Measurements from ENCODE around the gene TLE7. TPM values are rescaled to one million over a fixed set of nuclear protein-coding genes. Genes with fewer than 3 reads are reported as not detected.
A peak's percentile ranks its signal among the peaks of the same experiment; 100 is the strongest.

The TLE7 gene
- total and polyA plus RNA-seq, 2 of the 4 experiments (the other 2 are of a cell fraction) = not detected

DNA sequence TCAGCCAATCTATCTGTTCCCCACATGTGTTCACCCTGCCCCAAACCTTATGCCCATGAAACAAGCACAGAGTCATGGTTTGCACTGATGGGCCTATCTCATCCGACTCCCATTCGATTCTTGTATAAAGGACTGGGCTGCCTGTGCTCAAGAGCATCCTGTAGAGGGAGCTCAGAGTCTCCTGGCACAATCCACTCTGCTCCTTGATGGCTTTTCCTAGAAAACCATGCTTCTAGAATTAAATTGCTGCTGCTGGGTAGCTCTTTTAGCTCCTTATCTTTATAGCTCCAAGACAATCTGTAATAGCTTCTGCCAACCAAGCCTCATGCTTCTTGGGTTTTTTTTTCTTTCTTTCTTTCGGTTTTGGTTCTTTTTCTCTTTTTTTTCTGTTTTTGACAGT is 37.6 kb upstream of the TLE7 start:
- Histone ChIP-seq H3K27me3 (ENCODE audit: control insufficient read depth, insufficient read depth, low read length) (no peaks in the 10 kb centered on the region), H4K91ac (ENCODE audit: insufficient read depth, low read depth, low read length) (no peak overlapping the region)
- no peak for TF ChIP-seq MAFK (IDR thresholded peaks at IDR 0.05; ENCODE audit: low read depth, low read length)
- TF ChIP-seq NFE2L2 (IDR thresholded peaks at IDR 0.05; ENCODE audit: low read depth, low read length) = no peak
- TF ChIP-seq POLR2A (IDR thresholded peaks at IDR 0.05; ENCODE audit: low read depth, low read length) = no peak
- no peak for TF ChIP-seq CEBPB (IDR thresholded peaks at IDR 0.05; ENCODE audit: low read depth, low read length)
- peak; percentile 27; the same call in 1 of the 2 replicates for TF ChIP-seq RAD21 (IDR thresholded peaks at IDR 0.05; ENCODE audit: low read length)
- TF ChIP-seq, protein P1, sequence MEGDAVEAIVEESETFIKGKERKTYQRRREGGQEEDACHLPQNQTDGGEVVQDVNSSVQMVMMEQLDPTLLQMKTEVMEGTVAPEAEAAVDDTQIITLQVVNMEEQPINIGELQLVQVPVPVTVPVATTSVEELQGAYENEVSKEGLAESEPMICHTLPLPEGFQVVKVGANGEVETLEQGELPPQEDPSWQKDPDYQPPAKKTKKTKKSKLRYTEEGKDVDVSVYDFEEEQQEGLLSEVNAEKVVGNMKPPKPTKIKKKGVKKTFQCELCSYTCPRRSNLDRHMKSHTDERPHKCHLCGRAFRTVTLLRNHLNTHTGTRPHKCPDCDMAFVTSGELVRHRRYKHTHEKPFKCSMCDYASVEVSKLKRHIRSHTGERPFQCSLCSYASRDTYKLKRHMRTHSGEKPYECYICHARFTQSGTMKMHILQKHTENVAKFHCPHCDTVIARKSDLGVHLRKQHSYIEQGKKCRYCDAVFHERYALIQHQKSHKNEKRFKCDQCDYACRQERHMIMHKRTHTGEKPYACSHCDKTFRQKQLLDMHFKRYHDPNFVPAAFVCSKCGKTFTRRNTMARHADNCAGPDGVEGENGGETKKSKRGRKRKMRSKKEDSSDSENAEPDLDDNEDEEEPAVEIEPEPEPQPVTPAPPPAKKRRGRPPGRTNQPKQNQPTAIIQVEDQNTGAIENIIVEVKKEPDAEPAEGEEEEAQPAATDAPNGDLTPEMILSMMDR (conservative IDR thresholded peaks at IDR 0.05; ENCODE audit: low read depth, low read length) = peak; percentile 39
- TF ChIP-seq, protein P2, sequence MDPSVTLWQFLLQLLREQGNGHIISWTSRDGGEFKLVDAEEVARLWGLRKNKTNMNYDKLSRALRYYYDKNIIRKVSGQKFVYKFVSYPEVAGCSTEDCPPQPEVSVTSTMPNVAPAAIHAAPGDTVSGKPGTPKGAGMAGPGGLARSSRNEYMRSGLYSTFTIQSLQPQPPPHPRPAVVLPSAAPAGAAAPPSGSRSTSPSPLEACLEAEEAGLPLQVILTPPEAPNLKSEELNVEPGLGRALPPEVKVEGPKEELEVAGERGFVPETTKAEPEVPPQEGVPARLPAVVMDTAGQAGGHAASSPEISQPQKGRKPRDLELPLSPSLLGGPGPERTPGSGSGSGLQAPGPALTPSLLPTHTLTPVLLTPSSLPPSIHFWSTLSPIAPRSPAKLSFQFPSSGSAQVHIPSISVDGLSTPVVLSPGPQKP (IDR thresholded peaks at IDR 0.05; ENCODE audit: borderline replicate concordance, low read depth, low read length) = no peak

More for the DNA sequence above, 37.6 kb upstream of the TLE7 start:
- peaks cover 1% of the 10 kb centered on the region; the same call in 1 of the 2 replicates for H3K4me1 ChIP-seq (ENCODE audit: control insufficient read depth, insufficient read depth, low read length)
- in situ Hi-C loops (cut with MboI; ENCODE audit: low sequenced_read_pairs) = loop anchor here (25.0 kb wide), 1 partner anchor 692 kb away; no protein-coding TSS in a partner anchor
- H2AK9ac ChIP-seq (replicated peaks; ENCODE audit: low read depth, low read length, poor library complexity) = no peak overlapping the region
- H2BK15ac ChIP-seq (ENCODE audit: low read depth, low read length) = no peak overlapping the region
- H3K23ac ChIP-seq (ENCODE audit: low read depth, low read length) = no peak overlapping the region
- H2BK120ac ChIP-seq (ENCODE audit: low read depth, low read length) = peak overlapping the region; percentile 33; the same call in 1 of the 2 replicates
- ATAC-seq (ENCODE audit: low read depth) (no peak), DNase-seq (peak; percentile 34)
- intact Hi-C loops (cut with micrococcal nuclease) = no loop called here
- H3K9ac ChIP-seq (ENCODE audit: low read depth, low read length) = no peak overlapping the region
- no peak overlapping the region for H2AK5ac ChIP-seq (ENCODE audit: low read depth, low read length)
- H4K5ac ChIP-seq (ENCODE audit: low read depth, low read length) = no peak overlapping the region
- no CpG with 5 or more reads among the region's 3 CpGs for WGBS, 2 experiments (ENCODE audit: extremely low coverage in 2 of 2, insufficient read length in 1 of 2)
- no peak overlapping the region for H4K8ac ChIP-seq (ENCODE audit: low read depth in 2 of 2, low read length in 2 of 2)
- no peak overlapping the region for H3K18ac ChIP-seq (ENCODE audit: low read depth, low read length)
- H3K4me3 ChIP-seq (ENCODE audit: insufficient read depth, low read depth, low read length) = no peak overlapping the region
- H4K20me1 ChIP-seq (ENCODE audit: insufficient read depth, low read length) = no peaks in the 10 kb centered on the region
- no peak overlapping the region for H2BK5ac ChIP-seq (ENCODE audit: low read depth, low read length, poor library complexity, severe bottlenecking)
- POLR2A ChIA-PET (ENCODE audit: unreplicated experiment) = interaction anchor here (0.8 kb wide), 1 partner anchor 17 kb away, joined by 4 read pairs; no protein-coding TSS in a partner anchor
- H3K9me1 ChIP-seq (ENCODE audit: insufficient read depth, low read length) = 0 out of 2 replicates have a peak, but pooled peaks cover 2% of the 10 kb centered on the region
- no TSS peak for BruUV-seq (replicated peaks)
- H3K36me3 ChIP-seq (ENCODE audit: control insufficient read depth, insufficient read depth, low read length) = peaks cover 18% of the 10 kb centered on the region
- CTCF ChIA-PET = interaction anchor here (0.6 to 1.1 kb wide), 4 partner anchors 9 to 199 kb away, joined by 3 to 6 read pairs (median 4); no protein-coding TSS in a partner anchor
- dilution Hi-C loops (cut with HindIII; ENCODE audit: low sequenced_read_pairs, unreplicated experiment) = no loop called here
- no peak overlapping the region for H2BK20ac ChIP-seq (ENCODE audit: low read depth, low read length)
- H3K14ac ChIP-seq (replicated peaks; ENCODE audit: low read depth, low read length) = no peak overlapping the region
- no peak overlapping the region for H3K4me2 ChIP-seq (ENCODE audit: low read depth, low read length)
- no peak overlapping the region for H3K4ac ChIP-seq (ENCODE audit: low read depth, low read length)
- peaks cover 6 to 7% of the 10 kb centered on the region in 2 experiments; a peak in 3 of 4 replicates for H3K79me1 ChIP-seq (ENCODE audit: low read depth in 1 of 2, low read length in 2 of 2)
- H2AFZ ChIP-seq (replicated peaks; ENCODE audit: low read length, poor library complexity) = no peak overlapping the region
- no peak overlapping the region for H3K27ac ChIP-seq (ENCODE audit: insufficient read depth, low read length)
- H3K9me3 ChIP-seq (ENCODE audit: control insufficient read depth, insufficient read depth, low read length) = peaks cover 5% of the 10 kb centered on the region
- H3K56ac ChIP-seq (ENCODE audit: extremely low read depth, insufficient read depth, low read length) = no peak overlapping the region
